ENCODE data around the gene REN. TPM values are rescaled to one million over a fixed set of nuclear protein-coding genes. Genes with fewer than 3 reads are reported as not detected.
A peak's percentile ranks its signal among the peaks of the same experiment; 100 is the strongest.

Gene REN
- total and polyA plus RNA-seq, 3 donors from 2014 or later = 2.2 TPM; not detected in 2

DNA sequence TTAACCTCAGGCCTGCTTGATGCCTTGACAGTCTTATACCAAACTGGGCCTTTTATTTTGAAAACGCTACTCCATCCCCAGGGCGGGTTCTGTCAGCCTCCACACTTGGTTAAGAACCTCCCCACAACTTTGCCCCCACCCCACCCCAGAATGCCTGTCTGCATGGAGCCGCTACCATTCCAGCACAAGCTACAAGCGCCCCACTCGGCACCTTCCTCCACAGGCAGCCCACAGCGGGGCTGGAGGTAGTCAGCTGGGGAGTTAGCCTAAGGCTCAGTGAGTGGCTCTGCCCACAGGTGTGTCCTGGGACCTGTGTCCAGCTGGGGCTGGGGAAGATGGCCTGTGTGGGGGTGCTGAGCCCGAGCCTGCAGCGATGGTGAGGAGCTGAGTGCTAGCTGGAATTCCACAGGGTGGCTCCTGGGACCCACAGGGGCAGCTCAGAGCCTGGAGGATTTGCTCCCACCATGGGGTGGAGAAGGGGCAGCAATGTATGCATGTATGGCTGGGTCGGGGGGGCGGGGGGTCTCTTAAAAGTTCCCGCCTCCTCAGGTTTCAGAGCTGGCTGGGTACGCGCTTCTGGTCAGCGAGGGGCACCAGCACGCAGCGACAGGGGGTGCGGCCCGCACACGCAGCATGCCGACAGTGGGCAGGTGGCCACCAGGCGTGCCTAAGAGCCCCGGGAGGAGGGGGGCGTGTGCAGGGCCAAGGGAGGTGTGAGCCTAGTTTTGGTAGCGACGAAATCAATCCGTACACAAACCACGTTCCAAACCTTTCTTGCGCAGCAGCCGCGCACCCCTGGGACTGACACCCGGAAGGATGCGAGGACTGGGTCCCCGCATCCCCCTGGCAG, 15.2 kb downstream of the REN start:
- TF ChIP-seq POLR2A (IDR thresholded peaks at IDR 0.05) = no peak
- no peak for TF ChIP-seq CTCF (IDR thresholded peaks at IDR 0.05)
- 0 to 5% methylated on average over 2 to 28 of the region's 33 CpGs for WGBS, 2 donors
- Histone ChIP-seq H3K27ac (peak overlapping the region; percentile 91 to 93), H3K27me3 (no peaks in the 10 kb centered on the region), H3K9me3 (no peaks in the 10 kb centered on the region), H3K4me3 (peak overlapping the region; percentile 69 to 92), H3K36me3 (ENCODE audit: low read depth, missing control alignments) (no peaks in the 10 kb centered on the region), H3K4me1 (peaks cover 47% of the 10 kb centered on the region)
- intact Hi-C loops (cut with DNase I; ENCODE audit: low total_unique reads) = no loop called here
- DNase-seq = peak; percentile 75

GRCh38 chr1:204149635-204150565, 16.2 kb downstream of the REN start:
- Histone ChIP-seq H3K36me3 (ENCODE audit: low read depth, missing control alignments) (no peaks in the 10 kb centered on the region), H3K27ac (peak overlapping the region; percentile 91 to 93), H3K27me3 (no peaks in the 10 kb centered on the region), H3K4me3 (peak overlapping the region in 1 of 2 donors; percentile 92), H3K4me1 (peaks cover 55% of the 10 kb centered on the region), H3K9me3 (no peaks in the 10 kb centered on the region)
- TF ChIP-seq POLR2A (IDR thresholded peaks at IDR 0.05) (no peak), CTCF (IDR thresholded peaks at IDR 0.05) (no peak)
- intact Hi-C loops (cut with DNase I; ENCODE audit: low total_unique reads) = no loop called here
- peak; percentile 66 for DNase-seq
- 46 to 51% methylated on average over 13 to 15 of the region's 16 CpGs for WGBS, 2 donors

GRCh38 chr1:204149107-204149506, 17.0 kb downstream of the REN start:
- intact Hi-C loops (cut with DNase I; ENCODE audit: low total_unique reads) = no loop called here
- H3K4me1 ChIP-seq = peaks cover 55% of the 10 kb centered on the region
- DNase-seq = no peak
- H3K27ac ChIP-seq = peak overlapping the region in 1 of 2 donors; percentile 53
- TF ChIP-seq POLR2A (IDR thresholded peaks at IDR 0.05) (no peak), CTCF (IDR thresholded peaks at IDR 0.05) (no peak)
- no peak overlapping the region for H3K4me3 ChIP-seq
- 45 to 75% methylated on average over 2 of the region's 2 CpGs for WGBS, 2 donors
- no peaks in the 10 kb centered on the region for H3K9me3 ChIP-seq
- H3K27me3 ChIP-seq = no peaks in the 10 kb centered on the region
- no peaks in the 10 kb centered on the region for H3K36me3 ChIP-seq (ENCODE audit: low read depth, missing control alignments)

DNA sequence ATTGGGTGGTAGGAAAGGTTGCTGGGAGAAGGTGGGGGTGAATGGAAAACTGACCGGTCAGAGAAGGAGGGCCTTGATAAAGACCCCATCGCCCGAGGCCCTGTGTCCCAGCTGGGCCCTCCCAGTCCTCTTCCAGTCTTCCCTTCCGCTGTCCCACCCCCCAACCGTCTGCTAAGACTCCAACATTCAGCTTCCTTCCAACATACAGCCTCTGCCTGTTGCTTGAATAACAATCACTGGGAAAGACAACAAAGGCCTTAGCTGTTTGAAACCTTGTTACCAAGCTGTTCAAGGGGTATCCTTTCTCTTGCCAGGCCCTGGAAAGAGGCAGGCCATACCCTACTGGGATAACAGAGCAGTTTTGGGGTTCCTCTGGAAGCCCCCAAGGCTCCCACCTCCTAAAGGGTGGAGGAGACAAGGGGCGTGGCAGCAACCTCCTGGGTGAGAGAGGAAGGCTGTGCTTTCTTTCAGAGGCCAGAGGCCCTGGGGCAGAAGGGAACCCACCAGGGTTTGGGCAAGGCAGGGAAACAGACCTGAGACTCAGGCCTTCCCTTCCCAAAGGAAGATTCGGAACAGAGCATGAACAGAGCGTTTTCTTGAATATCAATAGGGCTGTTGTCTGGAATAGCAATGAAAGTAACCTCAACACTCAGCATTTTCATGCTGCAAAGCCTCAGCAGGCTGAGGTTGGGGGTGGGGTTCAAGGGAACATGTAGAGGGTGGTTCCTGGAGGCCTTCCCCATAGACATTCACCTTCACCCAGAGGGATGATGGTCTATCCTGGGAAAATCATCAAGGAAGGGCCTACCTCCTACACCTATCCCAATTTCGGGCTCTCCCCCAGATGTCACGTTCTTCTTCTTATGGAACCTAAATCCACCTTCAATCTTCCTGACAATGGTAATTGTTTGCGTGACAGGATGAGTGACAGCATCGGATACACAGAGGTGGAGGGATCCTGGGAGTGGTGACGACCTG, 18.4 kb downstream of the REN start:
- Histone ChIP-seq H3K27ac (peak overlapping the region; percentile 38 to 63), H3K4me1 (peaks cover 69% of the 10 kb centered on the region), H3K27me3 (no peaks in the 10 kb centered on the region), H3K9me3 (no peaks in the 10 kb centered on the region), H3K36me3 (ENCODE audit: low read depth, missing control alignments) (no peaks in the 10 kb centered on the region), H3K4me3 (no peak overlapping the region)
- TF ChIP-seq CTCF (IDR thresholded peaks at IDR 0.05) = no peak
- no peak for TF ChIP-seq POLR2A (IDR thresholded peaks at IDR 0.05)
- intact Hi-C loops (cut with DNase I; ENCODE audit: low total_unique reads) = no loop called here
- WGBS, 2 donors = 63 to 82% methylated on average over 12 to 13 of the region's 13 CpGs
- DNase-seq = no peak

Data from testis (tissue), 3 donors.